ENCODE measurements around the gene LZTS2. TPM values are rescaled to one million over a fixed set of nuclear protein-coding genes. Genes with fewer than 3 reads are reported as not detected.

Gene LZTS2
- total and polyA plus RNA-seq, 7 donors: 10.9 to 169 (median 82.3) TPM

DNA sequence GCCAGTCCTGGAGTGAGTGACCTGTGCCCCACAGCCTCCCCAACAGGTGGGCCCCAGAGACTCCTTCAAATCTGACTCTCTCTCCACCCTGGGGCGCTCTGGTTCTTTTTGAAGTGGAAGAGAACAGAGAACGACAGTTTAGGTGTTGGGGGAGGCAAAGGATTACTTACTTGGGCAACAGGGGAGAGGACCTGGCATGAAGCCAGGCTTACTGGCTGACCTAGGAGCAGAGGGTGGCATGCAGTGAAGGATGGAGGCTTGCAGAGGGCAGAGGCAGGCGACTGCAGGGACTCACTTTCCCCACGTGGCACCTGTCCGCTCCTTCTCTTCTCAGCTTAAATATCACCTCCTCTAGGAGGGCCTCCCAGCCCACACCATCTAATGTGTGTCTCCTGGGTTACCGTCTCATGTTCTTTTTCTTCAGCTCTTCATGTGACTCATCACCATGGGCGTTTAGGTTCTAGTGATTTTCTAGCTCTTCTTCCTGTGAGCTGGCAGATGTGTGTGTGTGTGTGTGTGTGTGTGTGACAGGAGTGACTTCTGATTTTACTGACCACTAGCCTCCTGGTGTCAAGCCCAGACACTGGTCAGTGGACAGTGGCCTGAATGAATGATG lies 15.5 kb downstream of the LZTS2 start:
- TF ChIP-seq POLR2A (IDR thresholded peaks at IDR 0.05): no peak
- peaks cover 0 to 18% (median 6%) of the 10 kb centered on the region in 3 donors for H3K27me3 ChIP-seq
- H3K4me3 ChIP-seq: no peak overlapping the region
- H3K36me3 ChIP-seq: no peaks in the 10 kb centered on the region
- no peak for DNase-seq
- H3K27ac ChIP-seq: no peak overlapping the region
- H3K4me1 ChIP-seq: peaks cover 0 to 31% (median 28%) of the 10 kb centered on the region in 4 donors
- intact Hi-C loops (cut with DNase I): no loop called here
- H3K9me3 ChIP-seq: no peaks in the 10 kb centered on the region
- 44 to 46% methylated on average over 7 of the region's 7 CpGs for WGBS, 2 donors

DNA sequence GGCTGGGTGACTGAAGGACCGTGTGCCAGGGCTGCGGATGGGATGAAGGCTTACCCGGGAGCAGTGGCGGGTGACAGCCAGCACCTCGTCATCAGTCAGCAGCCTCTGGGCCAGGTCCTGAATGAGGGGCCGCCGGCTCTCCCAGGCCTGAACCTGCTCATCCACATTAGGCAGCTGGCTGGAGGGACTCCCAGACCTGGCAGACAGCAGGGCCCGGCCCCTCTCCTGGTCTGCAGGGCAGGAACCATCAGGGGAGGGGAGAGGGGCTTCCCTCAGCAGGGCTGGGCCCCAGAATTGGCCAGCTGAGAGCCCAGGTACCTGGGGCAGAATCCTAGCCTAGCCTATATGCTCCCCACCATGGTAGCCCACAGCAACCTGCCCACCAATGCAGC lies 16.0 kb downstream of the LZTS2 start:
- TF ChIP-seq POLR2AphosphoS5 (IDR thresholded peaks at IDR 0.05): no peak
- no peak for TF ChIP-seq POLR2A (IDR thresholded peaks at IDR 0.05)
- TF ChIP-seq, protein P1, sequence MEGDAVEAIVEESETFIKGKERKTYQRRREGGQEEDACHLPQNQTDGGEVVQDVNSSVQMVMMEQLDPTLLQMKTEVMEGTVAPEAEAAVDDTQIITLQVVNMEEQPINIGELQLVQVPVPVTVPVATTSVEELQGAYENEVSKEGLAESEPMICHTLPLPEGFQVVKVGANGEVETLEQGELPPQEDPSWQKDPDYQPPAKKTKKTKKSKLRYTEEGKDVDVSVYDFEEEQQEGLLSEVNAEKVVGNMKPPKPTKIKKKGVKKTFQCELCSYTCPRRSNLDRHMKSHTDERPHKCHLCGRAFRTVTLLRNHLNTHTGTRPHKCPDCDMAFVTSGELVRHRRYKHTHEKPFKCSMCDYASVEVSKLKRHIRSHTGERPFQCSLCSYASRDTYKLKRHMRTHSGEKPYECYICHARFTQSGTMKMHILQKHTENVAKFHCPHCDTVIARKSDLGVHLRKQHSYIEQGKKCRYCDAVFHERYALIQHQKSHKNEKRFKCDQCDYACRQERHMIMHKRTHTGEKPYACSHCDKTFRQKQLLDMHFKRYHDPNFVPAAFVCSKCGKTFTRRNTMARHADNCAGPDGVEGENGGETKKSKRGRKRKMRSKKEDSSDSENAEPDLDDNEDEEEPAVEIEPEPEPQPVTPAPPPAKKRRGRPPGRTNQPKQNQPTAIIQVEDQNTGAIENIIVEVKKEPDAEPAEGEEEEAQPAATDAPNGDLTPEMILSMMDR (IDR thresholded peaks at IDR 0.05): no peak
- no peak for TF ChIP-seq EP300 (IDR thresholded peaks at IDR 0.05)
- intact Hi-C loops (cut with DNase I): no loop called here
- H3K4me1 ChIP-seq: peaks cover 0 to 31% (median 28%) of the 10 kb centered on the region in 4 donors

DNA sequence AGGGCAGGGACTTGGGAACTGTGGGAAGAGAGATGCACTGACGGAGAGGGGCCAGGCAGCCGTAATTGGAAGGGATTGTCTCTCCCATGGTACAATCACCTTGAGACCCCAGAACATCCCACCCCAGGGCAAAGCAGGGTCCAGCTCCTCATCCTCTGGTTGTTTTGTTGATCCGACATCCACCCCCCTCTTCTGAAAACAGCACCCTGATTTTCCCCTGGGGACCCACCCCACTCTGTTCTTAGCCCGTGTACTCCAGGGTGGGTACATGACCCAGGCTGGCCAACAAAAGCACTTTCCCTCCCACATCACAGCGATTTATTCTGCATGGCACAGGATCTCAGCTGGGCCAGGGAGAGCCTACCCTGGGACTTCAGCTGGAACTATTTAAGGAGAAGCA lies 17.2 kb downstream of the LZTS2 start:
- peaks cover 0 to 18% (median 6%) of the 10 kb centered on the region in 3 donors for H3K27me3 ChIP-seq
- H3K27ac ChIP-seq: no peak overlapping the region
- no peak for DNase-seq
- no peaks in the 10 kb centered on the region for H3K9me3 ChIP-seq
- intact Hi-C loops (cut with DNase I): no loop called here
- TF ChIP-seq, protein P1 (IDR thresholded peaks at IDR 0.05): no peak
- TF ChIP-seq EP300 (IDR thresholded peaks at IDR 0.05) (no peak), POLR2A (IDR thresholded peaks at IDR 0.05) (no peak), POLR2AphosphoS5 (IDR thresholded peaks at IDR 0.05) (no peak)
- H3K4me1 ChIP-seq: peaks cover 0 to 31% (median 28%) of the 10 kb centered on the region in 4 donors
- no peak overlapping the region for H3K4me3 ChIP-seq
- H3K36me3 ChIP-seq: no peaks in the 10 kb centered on the region
- WGBS, 2 donors: 75 to 82% methylated on average over 5 of the region's 5 CpGs

More for the DNA sequence above, 16.0 kb downstream of the LZTS2 start:
- 92% methylated on average over 8 of the region's 8 CpGs for WGBS, 2 donors
- DNase-seq: no peak
- H3K27me3 ChIP-seq: peaks cover 0 to 18% (median 6%) of the 10 kb centered on the region in 3 donors
- H3K27ac ChIP-seq: no peak overlapping the region
- H3K36me3 ChIP-seq: no peaks in the 10 kb centered on the region
- H3K9me3 ChIP-seq: no peaks in the 10 kb centered on the region
- no peak overlapping the region for H3K4me3 ChIP-seq

DNA sequence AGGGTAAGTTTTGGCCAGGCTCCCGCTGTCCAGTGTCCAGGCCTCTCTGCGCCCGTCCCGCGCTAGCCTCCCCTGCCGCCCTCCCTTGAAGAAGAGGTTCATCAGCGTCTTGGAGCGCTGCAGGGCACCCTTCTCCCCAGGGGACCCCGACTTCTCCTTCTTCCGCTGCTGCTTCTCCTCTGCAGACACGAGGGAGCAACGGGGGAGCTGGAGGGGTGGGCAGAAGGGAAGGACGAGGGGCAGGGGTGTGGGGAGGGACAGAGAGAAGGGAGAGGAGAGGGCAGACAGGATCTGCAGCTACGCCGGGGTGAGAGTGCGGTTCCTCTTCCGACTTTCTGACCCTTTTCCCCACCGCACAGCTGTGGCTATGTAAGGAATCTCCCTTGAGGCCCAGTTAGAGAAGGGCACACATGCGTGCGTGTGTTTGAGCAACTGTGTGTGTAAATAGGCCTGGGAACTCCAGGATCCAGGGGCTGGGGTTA lies 18.6 kb downstream of the LZTS2 start:
- WGBS, 2 donors: 55 to 81% methylated on average over 20 of the region's 20 CpGs
- H3K27me3 ChIP-seq: peaks cover 0 to 18% (median 6%) of the 10 kb centered on the region in 3 donors
- no peak overlapping the region for H3K27ac ChIP-seq
- peaks cover 0 to 20% (median 18%) of the 10 kb centered on the region in 4 donors for H3K4me1 ChIP-seq
- DNase-seq: no peak
- H3K36me3 ChIP-seq: no peaks in the 10 kb centered on the region
- TF ChIP-seq EP300 (IDR thresholded peaks at IDR 0.05) (no peak), POLR2AphosphoS5 (IDR thresholded peaks at IDR 0.05) (no peak), POLR2A (IDR thresholded peaks at IDR 0.05) (no peak)
- TF ChIP-seq, protein P1 (IDR thresholded peaks at IDR 0.05): no peak
- H3K4me3 ChIP-seq: no peak overlapping the region
- intact Hi-C loops (cut with DNase I): no loop called here
- no peaks in the 10 kb centered on the region for H3K9me3 ChIP-seq

DNA sequence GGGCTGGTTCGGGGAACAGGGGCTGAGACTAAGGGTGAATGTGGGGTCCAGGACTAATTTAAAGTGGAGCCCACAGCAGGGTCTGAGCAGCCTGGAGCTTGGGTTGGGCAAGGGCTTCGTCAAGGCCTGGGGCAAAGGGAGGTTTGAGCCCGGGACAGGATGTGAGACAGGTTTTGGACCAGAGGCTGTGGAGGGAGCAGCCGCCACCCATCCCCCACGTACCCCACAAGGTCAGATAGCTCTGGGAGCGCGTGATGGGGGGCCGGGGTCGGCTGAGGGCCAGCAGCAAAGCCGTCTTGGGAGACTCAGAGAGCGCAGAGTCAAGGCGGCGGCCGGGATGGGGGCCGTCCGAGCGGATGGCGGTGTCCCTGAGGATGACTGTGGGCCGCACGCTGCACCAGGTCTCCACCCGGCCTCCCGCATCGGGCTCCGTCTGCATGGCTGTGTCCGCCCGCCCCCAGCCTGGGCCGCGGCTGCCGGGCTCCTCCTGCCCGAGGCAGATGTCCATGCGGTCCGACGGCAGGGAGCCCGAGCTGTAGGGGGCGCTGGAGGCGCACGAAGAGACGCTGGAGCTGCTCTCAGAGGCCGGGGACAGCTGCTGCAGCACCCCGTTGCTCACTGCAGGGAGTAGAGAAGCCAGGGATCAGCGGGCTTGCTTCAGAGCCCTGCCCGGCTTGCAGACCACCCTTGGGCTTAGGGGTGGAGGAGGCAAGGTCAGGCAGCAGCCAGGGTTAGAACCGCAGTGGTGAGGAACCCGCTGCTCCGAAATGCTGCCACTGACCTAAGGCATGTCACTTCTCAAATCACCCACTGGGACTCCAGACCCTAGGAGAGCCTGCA lies 19.2 kb downstream of the LZTS2 start:
- Histone ChIP-seq H3K4me3 (no peak overlapping the region), H3K27me3 (peaks cover 0 to 18% (median 6%) of the 10 kb centered on the region in 3 donors), H3K4me1 (peaks cover 0 to 13% (median 11%) of the 10 kb centered on the region in 4 donors), H3K36me3 (no peaks in the 10 kb centered on the region), H3K27ac (no peak overlapping the region), H3K9me3 (no peaks in the 10 kb centered on the region)
- no peak for DNase-seq
- intact Hi-C loops (cut with DNase I): no loop called here
- TF ChIP-seq EP300 (IDR thresholded peaks at IDR 0.05) (no peak), POLR2AphosphoS5 (IDR thresholded peaks at IDR 0.05) (no peak)
- TF ChIP-seq, protein P1 (IDR thresholded peaks at IDR 0.05): peak in 3 of 4 experiments; percentile 23 to 61 (median 39)
- WGBS, 2 donors: 25 to 26% methylated on average over 45 of the region's 45 CpGs
